ENCODE data around the gene CASKIN2.

CASKIN2 gene

GRCh38 chr17:75500419-75501216 lies 14.7 kb downstream of the CASKIN2 start:
- no peak overlapping the region for H3K4me3 ChIP-seq (ENCODE audit: low read length)
- TF ChIP-seq ZNF274 (IDR thresholded peaks at IDR 0.05; ENCODE audit: low read depth, low read length): no peak

GRCh38 chr17:75499313-75500022 lies 15.9 kb downstream of the CASKIN2 start:
- TF ChIP-seq ZNF274 (IDR thresholded peaks at IDR 0.05; ENCODE audit: low read depth, low read length): no peak
- no peak overlapping the region for H3K4me3 ChIP-seq (ENCODE audit: low read length)

DNA sequence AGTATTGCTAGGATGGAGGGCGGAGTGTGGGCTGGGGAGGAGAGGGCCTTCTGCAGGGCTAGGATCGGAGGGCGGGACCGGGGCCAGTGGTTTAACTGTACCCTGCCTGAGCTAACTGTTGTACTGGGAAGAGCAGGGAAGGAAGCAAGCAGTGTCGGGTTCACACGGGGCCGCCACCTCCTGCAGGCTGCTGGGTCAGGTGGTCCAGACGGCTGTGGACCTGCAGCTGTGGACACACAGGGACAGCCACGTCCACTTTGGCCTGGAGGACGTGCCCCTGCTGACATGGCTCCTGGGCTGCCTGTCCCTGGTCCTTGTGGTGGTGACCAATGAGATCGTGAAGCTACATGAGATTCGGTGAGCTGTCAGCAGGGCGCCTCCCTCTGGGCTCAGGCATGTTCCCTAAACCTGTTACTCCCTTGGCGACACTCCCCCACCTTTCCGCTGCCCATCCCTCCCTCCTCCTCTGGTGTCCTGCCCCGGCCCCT lies 16.6 kb downstream of the CASKIN2 start:
- H3K4me3 ChIP-seq (ENCODE audit: low read length): no peak overlapping the region
- TF ChIP-seq ZNF274 (IDR thresholded peaks at IDR 0.05; ENCODE audit: low read depth, low read length): no peak

GRCh38 chr17:75498039-75498725 lies 17.2 kb downstream of the CASKIN2 start:
- no peak for TF ChIP-seq ZNF274 (IDR thresholded peaks at IDR 0.05; ENCODE audit: low read depth, low read length)
- no peak overlapping the region for H3K4me3 ChIP-seq (ENCODE audit: low read length)

DNA sequence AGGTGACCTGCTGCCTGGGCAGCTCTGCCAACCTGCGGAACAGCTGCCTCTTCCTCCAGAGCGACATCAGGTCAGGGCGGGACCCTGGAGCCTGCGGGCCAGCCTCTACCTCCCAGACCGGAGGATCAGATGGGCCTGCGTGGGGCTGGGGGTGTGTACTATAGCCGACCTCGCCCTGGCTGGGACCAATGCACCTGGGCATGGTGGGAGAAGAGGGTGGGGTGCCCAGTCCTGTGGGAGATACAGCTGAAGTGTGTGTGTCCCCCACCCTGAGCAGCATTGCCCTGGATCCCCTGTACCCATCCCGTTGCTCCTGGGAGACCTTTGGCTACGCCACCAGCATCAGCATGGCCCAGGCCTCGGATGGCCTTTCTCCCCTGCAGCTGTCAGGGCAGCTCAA lies 19.3 kb downstream of the CASKIN2 start:
- no peak for TF ChIP-seq ZNF274 (IDR thresholded peaks at IDR 0.05; ENCODE audit: low read depth, low read length)
- no peak overlapping the region for H3K4me3 ChIP-seq (ENCODE audit: low read length)

DNA sequence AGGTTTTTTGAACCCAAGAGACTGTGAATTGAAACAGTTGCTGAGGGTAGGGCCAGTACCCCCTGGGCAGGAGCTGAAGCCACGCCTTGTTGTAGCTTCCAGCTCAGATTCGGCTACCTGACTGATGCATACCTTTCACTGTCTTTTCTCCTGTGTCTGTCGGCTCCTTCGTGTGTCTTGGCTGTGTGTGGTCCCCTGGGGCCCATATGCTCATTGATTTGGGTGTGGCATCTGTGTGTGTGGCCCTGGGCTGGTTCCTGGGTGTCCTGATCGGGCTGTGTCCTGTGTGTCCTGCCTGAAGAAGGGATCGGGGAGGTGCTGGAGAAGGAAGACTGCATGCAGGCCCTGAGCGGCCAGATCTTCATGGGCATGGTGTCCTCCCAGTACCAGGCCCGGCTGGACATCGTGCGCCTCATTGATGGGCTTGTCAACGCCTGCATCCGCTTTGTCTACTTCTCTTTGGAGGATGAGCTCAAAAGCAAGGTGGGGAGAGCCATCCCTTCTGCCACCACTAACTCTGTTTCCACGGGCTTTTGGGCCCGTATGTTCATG lies 20.9 kb downstream of the CASKIN2 start:
- TF ChIP-seq ZNF274 (IDR thresholded peaks at IDR 0.05; ENCODE audit: low read depth, low read length): no peak
- no peak overlapping the region for H3K4me3 ChIP-seq (ENCODE audit: low read length)

DNA sequence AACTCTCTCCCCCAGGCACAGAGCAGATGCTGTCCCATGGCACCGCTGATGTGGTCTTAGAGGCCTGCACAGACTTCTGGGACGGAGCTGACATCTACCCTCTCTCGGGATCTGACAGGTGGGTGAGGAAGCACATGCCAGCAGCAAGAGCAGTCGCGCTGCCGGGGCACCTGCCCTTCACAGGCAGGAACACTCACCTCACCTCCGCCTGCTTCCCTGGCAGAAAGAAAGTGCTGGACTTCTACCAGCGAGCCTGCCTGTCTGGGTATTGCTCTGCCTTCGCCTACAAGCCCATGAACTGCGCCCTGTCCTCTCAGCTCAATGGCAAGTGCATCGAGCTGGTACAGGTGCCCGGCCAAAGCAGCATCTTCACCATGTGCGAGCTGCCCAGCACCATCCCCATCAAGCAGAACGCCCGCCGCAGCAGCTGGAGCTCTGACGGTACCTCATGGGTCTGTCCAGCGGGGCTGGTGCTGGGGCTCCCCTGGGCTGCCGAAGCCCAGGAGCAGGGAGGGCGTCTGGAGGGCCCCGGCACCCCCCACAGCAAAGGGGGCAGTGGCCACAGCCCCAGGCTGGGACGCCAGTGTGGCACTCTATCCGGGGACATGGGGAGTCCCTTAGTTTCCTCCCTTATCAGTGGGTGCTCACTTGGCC lies 21.7 kb downstream of the CASKIN2 start:
- no peak for TF ChIP-seq ZNF274 (IDR thresholded peaks at IDR 0.05; ENCODE audit: low read depth, low read length)

DNA sequence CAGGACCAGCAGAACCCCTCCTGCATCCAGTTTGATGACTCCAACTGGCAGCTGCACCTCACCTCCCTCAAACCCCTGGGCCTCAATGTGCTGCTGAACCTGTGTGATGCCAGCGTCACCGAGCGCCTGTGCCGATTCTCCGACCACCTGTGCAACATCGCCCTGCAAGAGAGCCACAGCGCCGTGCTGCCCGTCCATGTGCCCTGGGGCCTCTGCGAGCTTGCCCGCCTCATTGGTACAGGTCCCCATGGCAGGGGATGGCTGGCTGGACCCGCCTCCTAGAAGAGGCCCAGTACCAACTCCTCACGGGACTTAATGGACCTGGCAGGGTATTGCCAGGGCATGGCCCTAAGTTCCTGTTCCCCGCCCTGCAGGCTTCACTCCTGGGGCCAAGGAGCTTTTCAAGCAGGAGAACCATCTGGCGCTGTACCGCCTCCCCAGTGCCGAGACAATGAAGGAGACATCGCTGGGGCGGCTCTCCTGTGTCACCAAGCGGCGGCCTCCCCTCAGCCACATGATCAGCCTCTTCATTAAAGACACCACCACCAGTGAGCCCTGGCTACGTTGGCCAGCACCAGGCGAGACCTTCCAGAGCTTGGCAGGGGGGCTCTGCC lies 22.7 kb downstream of the CASKIN2 start:
- no peak for TF ChIP-seq ZNF274 (IDR thresholded peaks at IDR 0.05; ENCODE audit: low read depth, low read length)
- no peak overlapping the region for H3K4me3 ChIP-seq (ENCODE audit: low read length)

More for the DNA sequence above, 21.7 kb downstream of the CASKIN2 start:
- no peak overlapping the region for H3K4me3 ChIP-seq (ENCODE audit: low read length)

DNA sequence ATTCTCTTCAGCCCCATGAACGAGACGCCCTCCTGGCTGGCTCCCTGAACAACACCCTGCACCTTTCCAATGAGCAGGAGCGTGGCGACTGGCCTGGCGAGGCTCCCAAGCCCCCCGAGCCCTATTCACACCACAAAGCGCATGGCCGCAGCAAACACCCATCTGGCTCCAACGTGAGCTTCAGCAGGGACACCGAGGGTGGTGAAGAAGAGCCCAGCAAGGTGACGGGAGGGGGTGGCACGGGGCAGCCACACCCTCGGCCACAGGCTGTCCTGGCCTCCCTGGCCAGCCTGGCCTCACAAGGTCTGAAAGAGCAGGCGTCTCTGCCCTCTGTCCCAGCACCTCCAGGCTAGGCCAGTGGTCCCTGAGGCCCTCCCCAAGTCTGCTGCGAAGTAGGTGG lies 23.7 kb downstream of the CASKIN2 start:
- no peak for TF ChIP-seq ZNF274 (IDR thresholded peaks at IDR 0.05; ENCODE audit: low read depth, low read length)
- no peak overlapping the region for H3K4me3 ChIP-seq (ENCODE audit: low read length)

- no peak for TF ChIP-seq ZNF274 (IDR thresholded peaks at IDR 0.05; ENCODE audit: low read depth, low read length)
- H3K4me3 ChIP-seq (ENCODE audit: low read length): no peak overlapping the region
These were observed 24.2 kb downstream of the CASKIN2 start for GRCh38 chr17:75490953-75491649.

GRCh38 chr17:75490173-75490743 lies 25.1 kb downstream of the CASKIN2 start:
- H3K4me3 ChIP-seq (ENCODE audit: low read length): no peak overlapping the region
- no peak for TF ChIP-seq ZNF274 (IDR thresholded peaks at IDR 0.05; ENCODE audit: low read depth, low read length)

GRCh38 chr17:75489511-75489955 lies 25.8 kb downstream of the CASKIN2 start:
- no peak for TF ChIP-seq ZNF274 (IDR thresholded peaks at IDR 0.05; ENCODE audit: low read depth, low read length)
- no peak overlapping the region for H3K4me3 ChIP-seq (ENCODE audit: low read length)
